ENCODE measurements around the gene SEL1L2. TPM values are rescaled to one million over a fixed set of nuclear protein-coding genes. Genes with fewer than 3 reads are reported as not detected.

The SEL1L2 gene
- total and polyA plus RNA-seq, 2 donors = 0.38 to 1.9 TPM

DNA sequence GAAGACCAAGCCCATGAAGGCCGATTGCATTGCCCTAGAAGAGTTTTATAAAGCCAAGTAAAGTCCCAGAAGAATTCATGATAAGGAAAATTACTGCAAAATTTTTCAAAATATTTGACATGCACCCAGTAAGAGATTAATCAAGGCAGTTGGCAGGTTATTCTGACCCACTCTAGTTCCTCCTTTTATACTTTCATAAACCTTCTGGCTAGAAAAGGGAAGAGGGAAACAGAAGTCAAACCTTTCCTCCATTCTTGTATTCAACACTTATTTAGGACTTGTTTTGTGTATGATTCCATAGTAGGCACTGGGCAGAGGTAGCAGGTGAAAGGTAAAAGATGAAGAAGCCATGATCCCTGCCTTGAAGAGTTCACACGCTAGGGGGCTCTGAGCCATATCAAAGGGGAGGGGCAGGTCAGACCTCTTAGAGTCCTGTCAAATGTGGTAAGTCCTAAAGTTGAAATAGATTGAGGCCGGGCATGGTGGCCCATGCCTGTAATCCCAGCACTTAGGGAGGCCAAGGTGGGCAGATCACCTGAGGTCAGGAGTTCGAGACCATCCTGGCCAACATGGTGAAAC lies 120.2 kb downstream of the SEL1L2 start:
- Histone ChIP-seq H3K27ac (ENCODE audit: low read depth) (no peak overlapping the region), H3K36me3 (ENCODE audit: insufficient read depth) (no peaks in the 10 kb centered on the region), H3K4me1 (ENCODE audit: insufficient read depth) (no peaks in the 10 kb centered on the region), H3K4me3 (ENCODE audit: low read depth, low read length) (no peak overlapping the region)
- WGBS = 78% methylated on average over 4 of the region's 4 CpGs
- no peak for DNase-seq (ENCODE audit: extremely low spot score)

GRCh38 chr20:13868331-13868730 lies 122.1 kb downstream of the SEL1L2 start:
- Histone ChIP-seq H3K36me3 (ENCODE audit: insufficient read depth) (no peaks in the 10 kb centered on the region), H3K4me1 (ENCODE audit: insufficient read depth) (no peaks in the 10 kb centered on the region), H3K27ac (ENCODE audit: low read depth) (no peak overlapping the region), H3K4me3 (ENCODE audit: low read depth, low read length) (no peak overlapping the region)
- 45% methylated on average over 4 of the region's 4 CpGs for WGBS
- DNase-seq (ENCODE audit: extremely low spot score) = no peak

DNA sequence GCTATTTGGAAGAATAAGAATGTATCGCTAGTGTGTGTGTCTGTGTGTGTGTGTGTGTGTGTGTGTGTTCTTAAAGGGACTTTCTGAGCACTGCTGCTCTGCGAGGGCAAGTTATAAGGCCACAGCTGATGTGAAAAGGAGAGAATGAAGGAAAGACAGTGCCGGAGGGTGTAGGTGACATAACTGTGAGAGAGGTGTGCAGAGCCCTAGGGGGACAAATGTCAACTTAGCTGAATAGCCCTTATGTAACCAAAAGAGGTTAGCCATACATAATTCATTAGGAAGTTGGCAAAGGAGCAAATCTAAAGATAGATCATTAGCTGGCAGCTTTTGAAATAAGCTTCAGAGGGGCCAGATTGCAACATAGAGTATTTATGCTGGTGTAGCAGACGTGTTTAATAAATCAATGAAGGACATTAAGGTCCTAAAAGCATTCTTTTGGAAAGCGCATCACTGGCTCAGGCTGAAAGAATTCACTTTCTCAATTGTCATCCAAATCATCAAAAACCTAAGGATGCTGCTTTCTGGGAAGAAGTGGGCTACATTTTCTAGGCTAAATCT lies 124.5 kb downstream of the SEL1L2 start:
- WGBS = 21% methylated on average over 5 of the region's 5 CpGs
- no peak overlapping the region for H3K4me3 ChIP-seq (ENCODE audit: low read depth, low read length)
- no peak overlapping the region for H3K27ac ChIP-seq (ENCODE audit: low read depth)
- DNase-seq (ENCODE audit: extremely low spot score) = peak; percentile 10
- no peaks in the 10 kb centered on the region for H3K4me1 ChIP-seq (ENCODE audit: insufficient read depth)
- H3K36me3 ChIP-seq (ENCODE audit: insufficient read depth) = no peaks in the 10 kb centered on the region

DNA sequence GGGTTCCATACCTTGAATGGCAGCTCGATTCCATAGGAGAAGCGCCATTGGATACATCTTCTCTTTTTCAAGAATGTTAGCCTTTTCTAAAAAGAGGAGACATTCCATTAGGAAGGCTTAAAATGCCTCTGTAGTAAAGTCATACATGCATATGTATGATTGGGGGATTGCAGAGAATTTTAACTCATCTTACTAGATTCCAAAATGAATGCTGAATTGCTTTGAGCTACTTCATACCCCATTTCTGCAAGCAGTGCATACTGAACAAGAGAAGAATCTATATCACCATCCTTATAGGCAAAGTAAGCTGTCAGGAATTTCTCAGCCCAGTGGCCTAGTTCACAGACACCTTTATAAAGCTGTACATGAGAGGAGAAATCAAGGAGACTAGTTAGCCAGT lies 125.3 kb downstream of the SEL1L2 start:
- Histone ChIP-seq H3K27ac (ENCODE audit: low read depth) (no peak overlapping the region), H3K4me3 (ENCODE audit: low read depth, low read length) (no peak overlapping the region), H3K4me1 (ENCODE audit: insufficient read depth) (no peaks in the 10 kb centered on the region), H3K36me3 (ENCODE audit: insufficient read depth) (no peaks in the 10 kb centered on the region)
- 66% methylated on average over 2 of the region's 2 CpGs for WGBS
- no peak for DNase-seq (ENCODE audit: extremely low spot score)

- no peak overlapping the region for H3K4me3 ChIP-seq (ENCODE audit: low read depth, low read length)
- no peaks in the 10 kb centered on the region for H3K36me3 ChIP-seq (ENCODE audit: insufficient read depth)
- H3K27ac ChIP-seq (ENCODE audit: low read depth) = no peak overlapping the region
- WGBS = 72% methylated on average over 1 of the region's 1 CpG
- no peaks in the 10 kb centered on the region for H3K4me1 ChIP-seq (ENCODE audit: insufficient read depth)
- no peak for DNase-seq (ENCODE audit: extremely low spot score)
Observed at GRCh38 chr20:13863244-13863643, 127.2 kb downstream of the SEL1L2 start.

DNA sequence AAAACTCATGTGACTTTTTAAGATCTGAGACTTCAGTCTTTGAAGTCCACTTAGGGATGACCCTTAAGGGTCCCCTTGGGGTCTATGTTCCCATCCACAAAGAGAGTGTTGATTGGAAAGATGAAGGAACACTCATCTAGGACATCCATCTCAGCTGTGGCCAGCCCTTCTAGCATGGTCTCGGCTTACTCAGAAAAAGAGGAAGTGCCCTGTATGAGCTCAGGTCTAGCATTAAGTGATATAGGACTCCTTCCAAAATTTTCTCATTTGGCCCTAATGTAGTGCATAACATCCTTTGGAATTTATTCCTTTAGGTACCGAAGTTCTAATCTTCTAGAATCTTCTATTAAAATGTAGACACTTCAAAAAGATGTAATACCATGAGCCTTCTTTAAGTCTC lies 128.2 kb downstream of the SEL1L2 start:
- 91% methylated on average over 2 of the region's 2 CpGs for WGBS
- H3K4me1 ChIP-seq (ENCODE audit: insufficient read depth) = no peaks in the 10 kb centered on the region
- no peaks in the 10 kb centered on the region for H3K36me3 ChIP-seq (ENCODE audit: insufficient read depth)
- no peak overlapping the region for H3K4me3 ChIP-seq (ENCODE audit: low read depth, low read length)
- DNase-seq (ENCODE audit: extremely low spot score) = no peak
- no peak overlapping the region for H3K27ac ChIP-seq (ENCODE audit: low read depth)

DNA sequence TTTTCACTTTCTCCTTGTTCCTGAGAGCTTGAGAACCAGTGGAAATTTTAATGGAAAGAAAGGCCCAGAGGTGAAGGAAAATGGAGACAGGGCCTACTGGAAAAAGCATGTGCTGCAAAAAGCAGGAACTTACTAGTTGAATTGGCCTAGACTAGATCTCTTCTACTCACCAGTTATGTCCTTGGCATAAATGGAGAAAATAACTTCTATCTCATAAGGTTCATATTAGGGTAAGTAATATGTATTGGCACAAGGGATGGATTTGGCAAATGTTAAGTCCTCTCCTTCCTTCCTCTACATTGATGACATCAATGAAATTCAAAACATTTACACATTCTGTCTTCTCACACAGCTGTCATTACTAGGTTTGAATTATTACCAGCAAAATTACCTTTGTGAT lies 131.5 kb downstream of the SEL1L2 start:
- Histone ChIP-seq H3K4me3 (ENCODE audit: low read depth, low read length) (no peak overlapping the region), H3K4me1 (ENCODE audit: insufficient read depth) (no peaks in the 10 kb centered on the region), H3K27ac (ENCODE audit: low read depth) (no peak overlapping the region), H3K36me3 (ENCODE audit: insufficient read depth) (no peaks in the 10 kb centered on the region)
- no peak for DNase-seq (ENCODE audit: extremely low spot score)

- DNase-seq (ENCODE audit: extremely low spot score) = no peak
- Histone ChIP-seq H3K4me3 (ENCODE audit: low read depth, low read length) (no peak overlapping the region), H3K4me1 (ENCODE audit: insufficient read depth) (no peaks in the 10 kb centered on the region), H3K27ac (ENCODE audit: low read depth) (no peak overlapping the region), H3K36me3 (ENCODE audit: insufficient read depth) (no peaks in the 10 kb centered on the region)
- WGBS = 92% methylated on average over 5 of the region's 5 CpGs
Observed at GRCh38 chr20:13858439-13858838, 132.0 kb downstream of the SEL1L2 start.

- Histone ChIP-seq H3K4me1 (ENCODE audit: insufficient read depth) (no peaks in the 10 kb centered on the region), H3K36me3 (ENCODE audit: insufficient read depth) (no peaks in the 10 kb centered on the region), H3K4me3 (ENCODE audit: low read depth, low read length) (no peak overlapping the region), H3K27ac (ENCODE audit: low read depth) (no peak overlapping the region)
- no peak for DNase-seq (ENCODE audit: extremely low spot score)
- WGBS = 95% methylated on average over 7 of the region's 7 CpGs
Observed at GRCh38 chr20:13857961-13858360, 132.5 kb downstream of the SEL1L2 start.

GRCh38 chr20:13857304-13857703 lies 133.1 kb downstream of the SEL1L2 start:
- Histone ChIP-seq H3K4me1 (ENCODE audit: insufficient read depth) (no peaks in the 10 kb centered on the region), H3K27ac (ENCODE audit: low read depth) (no peak overlapping the region), H3K36me3 (ENCODE audit: insufficient read depth) (no peaks in the 10 kb centered on the region), H3K4me3 (ENCODE audit: low read depth, low read length) (no peak overlapping the region)
- 67% methylated on average over 3 of the region's 3 CpGs for WGBS
- DNase-seq (ENCODE audit: extremely low spot score) = no peak

DNA sequence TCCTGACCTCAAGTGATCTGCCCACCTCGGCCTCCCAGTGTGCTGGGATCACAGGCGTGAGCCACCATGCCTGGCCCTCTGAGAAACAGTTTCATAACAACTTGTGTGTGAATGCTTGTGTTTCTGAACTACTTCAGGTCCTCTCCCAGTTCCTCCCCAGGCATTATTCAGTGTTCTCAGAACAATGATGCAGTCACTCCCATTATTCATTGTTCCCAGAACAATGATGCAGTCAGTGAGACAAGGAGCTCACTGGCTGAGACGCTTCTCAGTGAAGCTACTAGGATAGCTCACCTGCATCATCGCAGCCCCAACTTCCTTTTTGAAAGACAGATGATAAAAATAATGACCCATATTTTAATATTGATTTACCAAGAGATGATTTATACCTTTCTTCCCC lies 134.1 kb downstream of the SEL1L2 start:
- Histone ChIP-seq H3K27ac (ENCODE audit: low read depth) (no peak overlapping the region), H3K4me3 (ENCODE audit: low read depth, low read length) (no peak overlapping the region), H3K4me1 (ENCODE audit: insufficient read depth) (no peaks in the 10 kb centered on the region), H3K36me3 (ENCODE audit: insufficient read depth) (no peaks in the 10 kb centered on the region)
- DNase-seq (ENCODE audit: extremely low spot score) = no peak
- WGBS = 87% methylated on average over 4 of the region's 4 CpGs

DNA sequence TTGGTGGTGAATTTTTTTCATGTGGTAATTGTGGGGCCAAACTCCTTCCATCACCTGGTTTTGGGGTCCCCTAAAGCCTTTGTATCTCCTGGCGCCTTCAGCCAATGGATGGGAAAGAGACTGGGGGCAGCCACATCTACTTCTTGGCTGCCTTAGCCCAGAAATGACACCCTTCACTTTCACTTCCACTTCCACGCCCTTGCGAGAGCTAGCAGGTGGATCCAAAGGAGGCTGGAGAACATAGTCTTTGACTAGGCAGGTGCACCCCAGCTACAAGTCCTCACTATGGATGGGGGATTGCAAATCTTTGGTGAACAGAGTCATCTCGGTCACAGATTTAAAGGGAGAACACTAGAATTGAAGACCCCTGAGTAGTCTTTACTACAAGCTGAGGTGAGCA lies 134.8 kb downstream of the SEL1L2 start:
- H3K36me3 ChIP-seq (ENCODE audit: insufficient read depth) = no peaks in the 10 kb centered on the region
- WGBS = 94% methylated on average over 4 of the region's 4 CpGs
- no peak overlapping the region for H3K4me3 ChIP-seq (ENCODE audit: low read depth, low read length)
- H3K4me1 ChIP-seq (ENCODE audit: insufficient read depth) = no peaks in the 10 kb centered on the region
- no peak overlapping the region for H3K27ac ChIP-seq (ENCODE audit: low read depth)
- no peak for DNase-seq (ENCODE audit: extremely low spot score)

DNA sequence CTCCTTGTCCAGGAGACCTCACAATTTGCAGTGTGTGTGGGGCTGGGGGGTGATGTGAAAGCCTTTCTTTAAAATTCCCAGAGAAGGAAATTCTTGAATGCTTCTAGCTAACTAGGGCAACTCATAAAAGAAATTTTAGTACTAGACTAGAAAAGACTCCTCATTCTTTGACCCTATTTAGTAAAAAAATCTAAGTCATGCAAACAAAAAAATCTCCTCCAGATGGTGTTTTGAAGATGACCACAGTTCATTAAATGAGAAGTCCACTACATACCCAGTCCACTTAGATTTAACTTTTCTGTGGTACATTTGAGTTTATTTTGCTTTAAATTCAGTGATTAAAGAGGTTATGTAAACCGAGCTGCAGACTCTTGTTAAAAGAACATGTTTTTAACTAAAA lies 138.1 kb downstream of the SEL1L2 start:
- Histone ChIP-seq H3K27ac (ENCODE audit: low read depth) (no peak overlapping the region), H3K4me3 (ENCODE audit: low read depth, low read length) (no peak overlapping the region), H3K36me3 (ENCODE audit: insufficient read depth) (no peaks in the 10 kb centered on the region), H3K4me1 (ENCODE audit: insufficient read depth) (no peaks in the 10 kb centered on the region)
- DNase-seq (ENCODE audit: extremely low spot score) = no peak
- 25% methylated on average over 1 of the region's 1 CpG for WGBS

GRCh38 chr20:13851279-13851678 lies 139.1 kb downstream of the SEL1L2 start:
- no peaks in the 10 kb centered on the region for H3K4me1 ChIP-seq (ENCODE audit: insufficient read depth)
- H3K4me3 ChIP-seq (ENCODE audit: low read depth, low read length) = no peak overlapping the region
- 55% methylated on average over 2 of the region's 2 CpGs for WGBS
- peak overlapping the region; percentile 45 for H3K27ac ChIP-seq (ENCODE audit: low read depth)
- DNase-seq (ENCODE audit: extremely low spot score) = no peak
- no peaks in the 10 kb centered on the region for H3K36me3 ChIP-seq (ENCODE audit: insufficient read depth)

DNA sequence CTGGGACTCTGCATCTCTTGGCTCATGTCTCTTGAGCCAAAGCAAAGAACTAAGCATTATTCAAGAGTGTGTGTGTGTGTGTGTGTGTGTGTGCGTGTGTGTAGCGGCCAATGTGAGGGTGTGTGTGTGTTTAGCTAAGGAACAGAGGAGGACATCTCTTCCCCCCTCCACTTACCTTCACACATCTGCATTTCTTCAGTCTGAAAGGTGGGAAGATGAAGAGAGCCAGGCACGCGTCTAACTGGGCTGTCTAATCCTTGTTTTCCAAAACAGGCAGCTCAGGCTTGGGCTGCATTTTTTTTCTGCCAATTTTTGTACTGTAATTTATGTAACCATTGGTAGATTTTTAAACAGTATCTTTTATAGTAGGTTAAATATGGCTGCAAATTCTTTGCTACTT lies 146.1 kb downstream of the SEL1L2 start:
- no peak overlapping the region for H3K4me3 ChIP-seq (ENCODE audit: low read depth, low read length)
- WGBS = 50% methylated on average over 4 of the region's 4 CpGs
- no peak for DNase-seq (ENCODE audit: extremely low spot score)
- no peaks in the 10 kb centered on the region for H3K36me3 ChIP-seq (ENCODE audit: insufficient read depth)
- no peak overlapping the region for H3K27ac ChIP-seq (ENCODE audit: low read depth)
- no peaks in the 10 kb centered on the region for H3K4me1 ChIP-seq (ENCODE audit: insufficient read depth)
